ENCODE measurements around the gene UGT1A9.
"Not testable (repeated sequence)": the region's sequence is repeated elsewhere in the genome, so short reads cannot be mapped to it uniquely, and the experiment has no call there.

The UGT1A9 gene

GRCh38 chr2:233671290-233672161 lies at the start of gene UGT1A9:
Gene UGT1A9, plus strand, starts transcription at chr2:233671898. Its CDS starts 37 bp downstream, at chr2:233671935.
- Mint-ChIP-seq H3K4me3 (no peak within 1 kb of the TSS), H3K27me3 (peaks cover 12% of the 10 kb centered on the region), H3K9me3 (peaks cover 2% of the 10 kb centered on the region), H3K36me3 (peaks cover 2% of the 10 kb centered on the region), H3K27ac (no peak within 1 kb of the TSS), H3K4me1 (no peaks in the 10 kb centered on the region)
- ATAC-seq (ENCODE audit: low read depth), result no peak
- DNase-seq (ENCODE audit: low spot score in 2 of 2), result no peak

GRCh38 chr2:233627331-233628025 lies 44.2 kb upstream of the UGT1A9 start:
- H3K36me3 Mint-ChIP-seq, result peaks cover 8% of the 10 kb centered on the region
- no peak for DNase-seq (ENCODE audit: low spot score in 2 of 2)
- H3K9me3 Mint-ChIP-seq, result peaks cover 21% of the 10 kb centered on the region
- ATAC-seq (ENCODE audit: low read depth), result no peak
- H3K27ac Mint-ChIP-seq, result no peak overlapping the region
- H3K27me3 Mint-ChIP-seq, result peaks cover 7% of the 10 kb centered on the region
- H3K4me1 Mint-ChIP-seq, result peaks cover 3% of the 10 kb centered on the region
- H3K4me3 Mint-ChIP-seq, result no peak overlapping the region

- DNase-seq (ENCODE audit: low spot score in 2 of 2); H3K27ac Mint-ChIP-seq; ATAC-seq (ENCODE audit: low read depth); H3K27me3 Mint-ChIP-seq; H3K4me1 Mint-ChIP-seq; H3K36me3 Mint-ChIP-seq; H3K9me3 Mint-ChIP-seq; H3K4me3 Mint-ChIP-seq: not testable (repeated sequence)
Observed at GRCh38 chr2:233636306-233636705, 35.4 kb upstream of the UGT1A9 start, which contains the start of gene UGT1A10. Gene UGT1A10, plus strand, starts transcription at chr2:233636448. Its CDS starts 75 bp downstream, at chr2:233636523.

DNA sequence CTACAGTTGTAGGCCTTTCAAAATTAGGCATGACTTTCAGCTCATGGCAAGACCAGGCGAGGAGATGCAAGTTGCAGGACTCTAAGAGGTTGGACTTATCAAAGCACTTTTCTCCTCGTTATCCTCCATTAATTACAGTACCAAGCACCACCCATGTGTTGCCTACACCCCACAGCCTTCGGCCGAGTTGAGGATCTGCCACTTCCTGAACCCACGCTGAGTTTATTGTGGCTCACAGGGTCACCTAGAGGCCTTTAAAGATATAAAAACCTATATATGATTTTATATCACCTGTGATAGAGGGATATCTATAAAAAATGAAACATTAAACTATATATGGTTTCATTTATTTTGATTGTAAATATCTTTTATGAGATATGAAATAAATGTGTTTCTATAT lies 32.9 kb upstream of the UGT1A9 start:
- H3K4me1 Mint-ChIP-seq, result peaks cover 6% of the 10 kb centered on the region
- peaks cover 4% of the 10 kb centered on the region for H3K9me3 Mint-ChIP-seq
- H3K36me3 Mint-ChIP-seq, result peaks cover 1% of the 10 kb centered on the region
- H3K4me3 Mint-ChIP-seq, result no peak overlapping the region
- H3K27ac Mint-ChIP-seq, result no peak overlapping the region
- DNase-seq (ENCODE audit: low spot score in 2 of 2) (no peak), ATAC-seq (ENCODE audit: low read depth) (peak; percentile 45)
- peaks cover 6% of the 10 kb centered on the region for H3K27me3 Mint-ChIP-seq

DNA sequence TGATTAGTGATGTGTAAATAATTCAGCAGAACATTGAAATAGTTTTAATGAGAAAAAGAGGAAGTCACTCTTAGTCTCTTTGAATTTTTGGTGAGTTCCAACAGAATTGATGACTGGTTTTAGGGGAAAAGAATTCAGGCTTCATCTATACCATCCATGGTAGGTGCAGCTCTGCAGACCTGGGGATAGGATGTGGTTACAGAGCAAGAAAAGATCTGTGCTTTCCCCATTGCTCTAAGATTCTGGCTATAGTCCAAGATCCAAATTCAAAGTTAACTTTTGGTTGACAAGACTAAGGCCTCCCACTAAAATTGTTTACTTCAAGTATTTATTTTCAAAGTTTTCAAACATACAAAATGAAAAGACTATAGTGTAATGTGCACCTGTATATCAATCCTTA lies 31.8 kb upstream of the UGT1A9 start:
- H3K9me3 Mint-ChIP-seq, result peaks cover 4% of the 10 kb centered on the region
- peaks cover 1% of the 10 kb centered on the region for H3K36me3 Mint-ChIP-seq
- H3K4me3 Mint-ChIP-seq, result no peak overlapping the region
- peaks cover 6% of the 10 kb centered on the region for H3K4me1 Mint-ChIP-seq
- DNase-seq (ENCODE audit: low spot score in 2 of 2) (no peak), ATAC-seq (ENCODE audit: low read depth) (no peak)
- peaks cover 8% of the 10 kb centered on the region for H3K27me3 Mint-ChIP-seq
- no peak overlapping the region for H3K27ac Mint-ChIP-seq

DNA sequence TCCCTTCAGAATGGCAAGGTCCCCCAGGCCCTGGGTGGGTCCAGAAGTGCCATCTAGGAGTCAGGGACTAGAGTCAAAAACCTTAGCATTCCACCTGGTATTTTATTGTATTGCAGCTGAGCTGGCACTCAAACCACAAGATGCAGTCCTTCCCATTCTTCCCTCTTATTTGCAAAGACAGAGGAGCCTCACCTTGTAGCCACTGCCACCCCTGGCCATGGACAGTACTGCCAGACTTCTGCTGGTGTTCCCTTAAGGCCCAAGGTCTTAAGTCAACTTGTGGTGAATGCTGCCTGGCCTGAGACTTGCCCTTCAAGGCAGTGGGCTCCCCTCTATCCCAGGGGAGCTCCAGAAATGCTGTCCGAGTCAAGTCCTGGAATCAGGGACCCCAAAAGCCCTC lies 28.6 kb upstream of the UGT1A9 start:
- Mint-ChIP-seq H3K4me3 (no peak overlapping the region), H3K27ac (no peak overlapping the region), H3K9me3 (peaks cover 13% of the 10 kb centered on the region), H3K27me3 (peaks cover 15% of the 10 kb centered on the region), H3K4me1 (peaks cover 6% of the 10 kb centered on the region), H3K36me3 (peaks cover 14% of the 10 kb centered on the region)
- ATAC-seq (ENCODE audit: low read depth) (no peak), DNase-seq (ENCODE audit: low spot score in 2 of 2) (no peak)

DNA sequence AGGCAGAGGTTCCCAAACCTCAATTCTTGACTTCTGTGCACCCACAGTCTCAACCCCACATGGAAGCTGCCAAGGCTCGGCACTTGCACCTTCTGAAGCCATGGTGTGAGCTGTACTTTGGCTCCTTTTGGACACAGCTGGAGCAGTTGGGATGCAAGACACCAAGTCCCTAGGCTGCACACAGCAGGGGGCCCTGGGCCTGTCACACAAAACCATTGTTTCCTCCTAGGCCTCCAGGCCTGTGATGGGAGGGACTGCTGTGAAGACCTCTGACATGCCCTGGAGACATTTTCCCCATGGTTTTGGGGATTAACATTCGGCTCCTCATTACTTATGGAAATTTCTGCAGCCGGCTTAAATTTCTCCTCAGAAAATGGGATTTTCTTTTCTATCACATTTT lies 25.7 kb upstream of the UGT1A9 start:
- Mint-ChIP-seq H3K27me3 (peaks cover 16% of the 10 kb centered on the region), H3K9me3 (peaks cover 13% of the 10 kb centered on the region), H3K36me3 (peaks cover 14% of the 10 kb centered on the region)
- DNase-seq (ENCODE audit: low spot score in 2 of 2); H3K4me3 Mint-ChIP-seq; H3K4me1 Mint-ChIP-seq; H3K27ac Mint-ChIP-seq; ATAC-seq (ENCODE audit: low read depth): not testable (repeated sequence)

- no peak for ATAC-seq (ENCODE audit: low read depth)
- H3K4me1 Mint-ChIP-seq, result no peaks in the 10 kb centered on the region
- H3K27me3 Mint-ChIP-seq, result peaks cover 15% of the 10 kb centered on the region
- H3K27ac Mint-ChIP-seq, result no peak overlapping the region
- peaks cover 8% of the 10 kb centered on the region for H3K36me3 Mint-ChIP-seq
- no peak overlapping the region for H3K4me3 Mint-ChIP-seq
- no peak for DNase-seq (ENCODE audit: low spot score in 2 of 2)
- peaks cover 10% of the 10 kb centered on the region for H3K9me3 Mint-ChIP-seq
Observed at GRCh38 chr2:233650981-233651380, 20.7 kb upstream of the UGT1A9 start.

DNA sequence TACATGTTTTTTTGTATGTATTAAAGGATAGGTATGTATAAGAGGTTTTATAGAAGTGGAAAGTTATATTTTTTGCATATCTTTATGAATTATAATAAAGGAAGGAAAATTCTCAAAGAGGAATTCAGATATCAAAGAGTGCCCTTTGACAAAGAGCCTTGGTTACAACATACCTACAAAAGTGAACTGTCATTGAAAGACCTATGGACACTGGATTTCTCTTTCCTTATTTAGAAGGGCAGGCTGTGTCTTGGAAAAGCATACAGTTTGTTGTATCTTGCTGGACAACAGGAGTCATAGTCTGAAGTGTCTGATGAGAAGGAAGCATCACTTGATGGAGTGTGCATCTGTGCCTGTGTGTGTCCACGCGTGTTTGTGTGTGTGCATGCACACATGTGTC lies 20.3 kb upstream of the UGT1A9 start:
- no peak for DNase-seq (ENCODE audit: low spot score in 2 of 2)
- peaks cover 14% of the 10 kb centered on the region for H3K27me3 Mint-ChIP-seq
- H3K27ac Mint-ChIP-seq, result no peak overlapping the region
- ATAC-seq (ENCODE audit: low read depth), result no peak
- no peak overlapping the region for H3K4me3 Mint-ChIP-seq
- peaks cover 7% of the 10 kb centered on the region for H3K36me3 Mint-ChIP-seq
- no peaks in the 10 kb centered on the region for H3K4me1 Mint-ChIP-seq
- H3K9me3 Mint-ChIP-seq, result peaks cover 9% of the 10 kb centered on the region

DNA sequence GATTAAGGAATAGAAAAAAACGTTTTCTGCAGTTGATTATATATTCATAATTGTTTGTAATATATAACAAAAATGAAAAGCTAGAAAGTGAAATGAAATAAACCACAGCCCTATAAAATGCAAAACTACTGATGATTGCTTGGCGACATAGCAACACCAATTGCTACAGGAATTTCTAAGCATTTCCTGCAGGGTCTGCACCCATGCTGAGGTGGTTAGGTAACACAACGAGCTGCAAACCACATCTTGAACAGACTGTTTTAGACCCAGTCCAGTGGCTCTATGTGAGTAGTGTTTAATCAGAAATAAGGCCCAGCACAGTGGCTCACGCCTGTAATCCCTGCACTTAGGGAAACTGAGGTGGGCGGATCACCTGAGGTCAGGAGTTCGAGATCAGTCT lies 17.2 kb upstream of the UGT1A9 start:
- no peaks in the 10 kb centered on the region for H3K9me3 Mint-ChIP-seq
- H3K36me3 Mint-ChIP-seq, result no peaks in the 10 kb centered on the region
- no peak overlapping the region for H3K27ac Mint-ChIP-seq
- ATAC-seq (ENCODE audit: low read depth) (no peak), DNase-seq (ENCODE audit: low spot score in 2 of 2) (no peak)
- no peak overlapping the region for H3K4me3 Mint-ChIP-seq
- H3K27me3 Mint-ChIP-seq, result peaks cover 8% of the 10 kb centered on the region
- no peaks in the 10 kb centered on the region for H3K4me1 Mint-ChIP-seq

DNA sequence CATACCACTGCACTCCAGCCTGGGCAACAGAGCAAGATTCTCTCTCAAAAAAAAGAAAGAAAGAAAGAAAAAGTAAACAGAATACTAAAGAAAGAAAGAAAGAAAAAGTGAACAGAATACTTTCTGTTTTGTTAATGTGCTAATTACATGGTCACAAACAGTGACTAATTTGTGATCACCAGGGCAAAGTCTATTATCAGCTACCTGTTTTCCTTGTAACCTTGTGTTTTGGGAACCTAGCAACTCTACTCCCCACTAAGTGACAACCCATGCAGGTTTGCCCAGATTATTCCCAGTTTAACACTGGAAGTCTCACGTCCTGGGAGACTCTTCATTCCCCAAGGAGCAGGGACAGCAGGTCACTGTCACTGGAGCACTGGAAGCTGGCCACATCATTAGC lies 16.7 kb upstream of the UGT1A9 start:
- DNase-seq (ENCODE audit: low spot score in 2 of 2), result no peak
- H3K27me3 Mint-ChIP-seq, result peaks cover 8% of the 10 kb centered on the region
- ATAC-seq (ENCODE audit: low read depth), result no peak
- no peaks in the 10 kb centered on the region for H3K9me3 Mint-ChIP-seq
- no peak overlapping the region for H3K27ac Mint-ChIP-seq
- H3K4me1 Mint-ChIP-seq, result no peaks in the 10 kb centered on the region
- H3K4me3 Mint-ChIP-seq, result no peak overlapping the region
- no peaks in the 10 kb centered on the region for H3K36me3 Mint-ChIP-seq

DNA sequence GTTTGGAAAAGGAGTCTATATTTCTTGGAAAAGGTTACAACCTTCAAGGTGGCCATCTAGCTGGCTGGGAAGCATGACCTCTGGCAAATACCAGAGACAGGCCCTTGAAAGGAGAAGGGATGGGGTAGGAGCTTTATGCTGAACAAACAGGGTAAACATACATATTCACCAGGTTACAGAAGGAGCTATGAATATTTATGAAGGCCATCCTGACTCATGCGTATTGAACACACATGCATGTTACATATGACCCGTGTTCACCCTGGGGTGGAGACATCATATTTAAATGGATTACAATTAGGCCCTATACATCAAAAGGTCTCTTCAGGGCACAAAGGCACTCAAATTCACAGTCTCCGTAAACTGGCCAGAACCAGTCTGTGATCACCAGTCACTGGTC lies 15.8 kb upstream of the UGT1A9 start:
- DNase-seq (ENCODE audit: low spot score in 2 of 2); ATAC-seq (ENCODE audit: low read depth); H3K4me3 Mint-ChIP-seq; H3K27me3 Mint-ChIP-seq; H3K27ac Mint-ChIP-seq; H3K36me3 Mint-ChIP-seq; H3K4me1 Mint-ChIP-seq; H3K9me3 Mint-ChIP-seq: not testable (repeated sequence)

DNA sequence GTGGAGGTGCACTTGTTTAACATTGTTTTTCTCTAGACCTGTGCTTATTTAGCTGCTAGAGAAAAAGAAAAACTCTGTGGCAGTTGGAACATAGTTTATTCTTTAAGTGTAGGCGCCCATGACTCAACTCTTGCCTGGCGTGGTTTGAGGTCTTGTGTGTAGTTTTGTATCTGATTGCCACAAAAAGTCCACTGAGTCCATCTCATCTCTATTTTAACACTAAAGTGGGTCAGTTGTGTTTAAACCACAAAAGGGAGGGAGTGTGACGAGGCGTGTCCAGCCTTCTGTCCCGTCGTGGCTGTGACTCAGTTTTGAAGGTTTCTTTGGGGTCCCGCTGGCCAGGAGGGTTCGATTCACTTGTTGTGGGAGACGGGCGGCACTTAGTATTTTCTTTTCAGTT lies 15.3 kb upstream of the UGT1A9 start:
- H3K36me3 Mint-ChIP-seq, result no peaks in the 10 kb centered on the region
- H3K4me1 Mint-ChIP-seq, result no peaks in the 10 kb centered on the region
- ATAC-seq (ENCODE audit: low read depth) (no peak), DNase-seq (ENCODE audit: low spot score in 2 of 2) (no peak)
- H3K4me3 Mint-ChIP-seq, result no peak overlapping the region
- no peak overlapping the region for H3K27ac Mint-ChIP-seq
- H3K9me3 Mint-ChIP-seq, result no peaks in the 10 kb centered on the region
- H3K27me3 Mint-ChIP-seq, result peaks cover 7% of the 10 kb centered on the region

DNA sequence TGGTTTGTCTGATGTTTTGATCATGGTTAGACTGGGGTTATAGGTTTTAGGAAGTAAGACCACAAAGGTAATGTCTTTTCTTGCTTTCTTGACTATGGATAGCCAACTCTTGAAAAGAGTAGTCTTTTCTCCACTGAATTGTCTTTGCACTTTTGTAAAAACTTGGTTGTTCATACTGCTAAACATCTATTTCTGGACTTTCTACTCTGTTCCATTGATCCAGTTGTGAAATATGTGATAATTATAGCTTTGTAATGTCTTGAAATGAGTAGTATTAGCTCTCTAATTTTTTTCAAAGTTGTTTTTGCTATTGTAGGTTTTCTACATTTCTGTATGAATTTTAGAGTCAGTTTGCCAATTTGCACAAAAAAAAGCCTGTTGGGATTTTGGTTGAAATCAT lies 13.1 kb upstream of the UGT1A9 start:
- Mint-ChIP-seq H3K36me3 (no peaks in the 10 kb centered on the region), H3K27me3 (peaks cover 9% of the 10 kb centered on the region), H3K27ac (no peak overlapping the region), H3K9me3 (no peaks in the 10 kb centered on the region), H3K4me3 (no peak overlapping the region), H3K4me1 (no peaks in the 10 kb centered on the region)
- ATAC-seq (ENCODE audit: low read depth), result no peak
- DNase-seq (ENCODE audit: low spot score in 2 of 2), result no peak

Data from memory B cell (primary cell).